HepG2 (cell line): ENCODE data around the gene PRDX5. TPM values are rescaled to one million over a fixed set of nuclear protein-coding genes. Genes with fewer than 3 reads are reported as not detected.

Source experiments
- ATAC-seq: fragments of 200-7000 bp; cut with Tn5 transposase; 3 replicates; pipeline ENCODE4 v1.9.1; 2020; ENCODE audit warnings: mild to moderate bottlenecking, moderate library complexity
- BruUV-seq: library from RNA; stranded (reverse); fragments of 400-500 nt; replicated peaks from 2 replicates; lab custom pipeline; 2021; lab: Mats Ljungman, UMichigan
- CTCF ChIA-PET: fragments of 300-600 bp; formaldehyde crosslinking; extraction: SDS; loops from one replicate; lab custom pipeline; 2021; ENCODE audit warnings: low total read pairs, inconsistent platforms, low intra/inter-chr PET ratio; lab: Yijun Ruan, JAX
- POLR2A ChIA-PET: fragments of 350-600 bp; sonication (Branson Sonifier 250); formaldehyde crosslinking; loops from one replicate; lab custom pipeline; 2020; ENCODE audit warnings: antibody characterized with exemption, inconsistent platforms; lab: Yijun Ruan, JAX
- DNase-seq: peaks from one replicate; pipeline ENCODE4 v3.0.0-alpha.2; 2015; ENCODE audit warnings: low spot score
- FAIRE-seq: peaks from 3 replicates; lab custom pipeline; 2011; peaks lifted over from hg19 to GRCh38; lab: Jason Lieb, UNC
- H2AFZ ChIP-seq: one replicate; pipeline ENCODE4 v1.6.1; 2011; ENCODE audit warnings: low read length, inconsistent platforms
- H3K27ac ChIP-seq: fragments of 300-600 bp; 3 replicates; pipeline ENCODE4 v1.8.0; 2011; ENCODE audit warnings: mixed run types, mild to moderate bottlenecking, mixed read lengths, low read length, inconsistent platforms; ENCODE audit not compliant: insufficient read depth; ENCODE audit errors: extremely low read length
- H3K27me3 ChIP-seq, 2 experiments: fragments of 200-600 bp in 1 of 2; 2 replicates in 1 of 2; 3 replicates in 1 of 2; pipeline versions ENCODE4 v1.6.0 to v1.8.0; 2011; ENCODE audit warnings: low read length in 2 of 2, mild to moderate bottlenecking in 2 of 2, moderate library complexity in 2 of 2, inconsistent platforms in 1 of 2; ENCODE audit not compliant: insufficient read depth in 2 of 2, control insufficient read depth in 1 of 2
- H3K36me3 ChIP-seq, 2 experiments: fragments of 200-600 bp in 1 of 2; replicated peaks in 1 of 2; 2 replicates in 1 of 2; 3 replicates in 1 of 2; pipeline versions ENCODE4 v1.5.1 to v1.8.0; 2011; ENCODE audit warnings: low read length in 2 of 2, inconsistent platforms in 1 of 2; ENCODE audit not compliant: insufficient read depth in 2 of 2, control insufficient read depth in 1 of 2
- H3K4me1 ChIP-seq: 2 replicates; pipeline ENCODE4 v1.5.1; 2012; ENCODE audit warnings: low read length, inconsistent platforms; ENCODE audit not compliant: insufficient read depth
- H3K4me2 ChIP-seq: 2 replicates; pipeline ENCODE4 v1.6.0; 2011; ENCODE audit warnings: low read depth, low read length, inconsistent platforms
- H3K4me3 ChIP-seq, 3 experiments: fragments of 200-600 bp in 1 of 3; sonication (generic), shearing (Covaris generic) in 1 of 3; replicated peaks in 1 of 3; 2 replicates each; pipeline ENCODE4 v1.5.1; 2011 to 2016; ENCODE audit warnings: low read length in 3 of 3, inconsistent platforms in 2 of 3, low read depth in 2 of 3, mild to moderate bottlenecking in 2 of 3, control low read depth in 1 of 3, mixed read lengths in 1 of 3; ENCODE audit not compliant: insufficient read depth in 1 of 3
- H3K79me2 ChIP-seq: one replicate; pipeline ENCODE4 v1.6.1; 2011; ENCODE audit warnings: low read length, inconsistent platforms; ENCODE audit not compliant: insufficient read depth
- H3K9ac ChIP-seq: 2 replicates; pipeline ENCODE4 v1.6.0; 2011; ENCODE audit warnings: mild to moderate bottlenecking, low read depth, low read length, inconsistent platforms; ENCODE audit not compliant: insufficient read depth
- H3K9me3 ChIP-seq: 2 replicates; pipeline ENCODE4 v1.5.1; 2012; ENCODE audit warnings: mild to moderate bottlenecking, low read length
- H4K20me1 ChIP-seq: 2 replicates; pipeline ENCODE4 v1.6.0; 2011; ENCODE audit warnings: inconsistent platforms, mild to moderate bottlenecking, low read length, moderate library complexity; ENCODE audit not compliant: insufficient read depth
- CEBPG ChIP-seq: IDR thresholded peaks from 2 replicates; pipeline ENCODE4 v1.6.1; 2016
- DPF2 ChIP-seq: sonication (generic); formaldehyde crosslinking; IDR thresholded peaks from 2 replicates; pipeline ENCODE4 v1.4.0; 2020; ENCODE audit warnings: mild to moderate bottlenecking, low read depth, missing genetic modification reagents, borderline replicate concordance
- ESRRA ChIP-seq: sonication (generic); formaldehyde crosslinking; IDR thresholded peaks from 2 replicates; pipeline ENCODE4 v1.5.1; 2020; ENCODE audit warnings: mild to moderate bottlenecking, low read depth, missing genetic modification reagents
- KLF11 ChIP-seq: IDR thresholded peaks from 2 replicates; pipeline ENCODE4 v1.6.1; 2016; ENCODE audit warnings: missing compliant biosample characterization
- KMT2A ChIP-seq: sonication (generic); formaldehyde crosslinking; IDR thresholded peaks from 2 replicates; pipeline ENCODE4 v1.4.0; 2020; ENCODE audit warnings: missing genetic modification reagents
- MBD4 ChIP-seq: IDR thresholded peaks from 2 replicates; pipeline ENCODE4 v1.6.1; 2012; ENCODE audit warnings: low read length, inconsistent platforms, borderline replicate concordance
- PAX8 ChIP-seq: sonication (generic); formaldehyde crosslinking; IDR thresholded peaks from 2 replicates; pipeline ENCODE4 v1.8.0; 2022; ENCODE audit warnings: mild to moderate bottlenecking, missing genetic modification reagents, borderline replicate concordance
- PHF5A ChIP-seq: IDR thresholded peaks from one replicate; pipeline ENCODE4 v1.6.1; 2018; ENCODE audit warnings: low read depth, missing genetic modification reagents; ENCODE audit not compliant: unreplicated experiment
- POLR2A ChIP-seq, 2 experiments: IDR thresholded peaks; 2 replicates each; pipeline ENCODE4 v1.6.1; 2011; ENCODE audit warnings: low read depth in 2 of 2, low read length in 2 of 2, mild to moderate bottlenecking in 1 of 2, moderate library complexity in 1 of 2; ENCODE audit not compliant: insufficient read depth in 1 of 2
- SOX5 ChIP-seq: IDR thresholded peaks from 2 replicates; pipeline ENCODE4 v1.6.1; 2016; ENCODE audit warnings: borderline replicate concordance
- ZNF720 ChIP-seq: sonication (generic); formaldehyde crosslinking; IDR thresholded peaks from 2 replicates; pipeline ENCODE4 v1.4.0; 2020; ENCODE audit warnings: missing genetic modification reagents
- WGBS: methylation state at CpG from one replicate; pipeline ENCODE4 v1.1.6; 2017; ENCODE audit warnings: low lambda C conversion rate; 5-methylcytosine and 5-hydroxymethylcytosine counted together
- in situ Hi-C: cut with HindIII; loops from 2 replicates; pipeline ENCODE4 v1.10.0; 2017; ENCODE audit warnings: low pct_unique_long_range_greater_than_20kb; ENCODE audit not compliant: extremely low pct_ligation_motif_present
- intact Hi-C: fragments of 100-400 bp; cut with micrococcal nuclease; formaldehyde crosslinking; loops from one replicate; pipeline ENCODE4 v1.10.0; 2022; ENCODE audit not compliant: unreplicated experiment
- polyA plus RNA-seq, 8 experiments: library from polyadenylated mRNA; depleted of rRNA in 3 of 8; stranded (reverse) in 7 of 8; unstranded in 1 of 8; fragments of >200 nt; fragmentation: Illumina TruSeq in 4 of 8; extraction: Trizol in 4 of 8; gene quantifications; 2 replicates each; pipeline versions ENCODE4 v1.2.1 to v1.2.3, GENCODE V29; 2011 to 2016; ENCODE audit warnings: low read depth in 4 of 8, missing spikeins in 1 of 8, mixed read lengths in 1 of 8; ENCODE audit not compliant: insufficient read depth in 1 of 8
- total RNA-seq, 5 experiments: library from RNA; depleted of rRNA; stranded (reverse); fragments of >200 nt; fragmentation: Illumina TruSeq; extraction: Trizol; gene quantifications; 2 replicates each; pipeline ENCODE4 v1.2.3, GENCODE V29; 2016; ENCODE audit warnings: low read depth in 1 of 5
- TF ChIP-seq, protein P1 (sequence below): fragments of 450-650 bp; IDR thresholded peaks from 2 replicates; pipeline ENCODE4 v1.6.1; 2016
- TF ChIP-seq, protein P2 (sequence below): sonication (generic); formaldehyde crosslinking; IDR thresholded peaks from 2 replicates; pipeline ENCODE4 v1.5.0; 2020; ENCODE audit warnings: missing genetic modification reagents
- TF ChIP-seq, protein P3 (sequence below): sonication (generic); formaldehyde crosslinking; IDR thresholded peaks from 2 replicates; pipeline ENCODE4 v1.4.0; 2020; ENCODE audit warnings: missing genetic modification reagents; ENCODE audit errors: not compliant biosample characterization
- TF ChIP-seq, protein P4 (sequence below): sonication (generic); formaldehyde crosslinking; IDR thresholded peaks from 2 replicates; pipeline ENCODE4 v1.4.0; 2020; ENCODE audit warnings: mild to moderate bottlenecking, low read depth, missing genetic modification reagents

Gene PRDX5
- total and polyA plus RNA-seq, 2 of the 13 experiments (the other 11 are each of a cell fraction or from before 2014, with no cell fraction given) = 215 to 311 TPM

DNA sequence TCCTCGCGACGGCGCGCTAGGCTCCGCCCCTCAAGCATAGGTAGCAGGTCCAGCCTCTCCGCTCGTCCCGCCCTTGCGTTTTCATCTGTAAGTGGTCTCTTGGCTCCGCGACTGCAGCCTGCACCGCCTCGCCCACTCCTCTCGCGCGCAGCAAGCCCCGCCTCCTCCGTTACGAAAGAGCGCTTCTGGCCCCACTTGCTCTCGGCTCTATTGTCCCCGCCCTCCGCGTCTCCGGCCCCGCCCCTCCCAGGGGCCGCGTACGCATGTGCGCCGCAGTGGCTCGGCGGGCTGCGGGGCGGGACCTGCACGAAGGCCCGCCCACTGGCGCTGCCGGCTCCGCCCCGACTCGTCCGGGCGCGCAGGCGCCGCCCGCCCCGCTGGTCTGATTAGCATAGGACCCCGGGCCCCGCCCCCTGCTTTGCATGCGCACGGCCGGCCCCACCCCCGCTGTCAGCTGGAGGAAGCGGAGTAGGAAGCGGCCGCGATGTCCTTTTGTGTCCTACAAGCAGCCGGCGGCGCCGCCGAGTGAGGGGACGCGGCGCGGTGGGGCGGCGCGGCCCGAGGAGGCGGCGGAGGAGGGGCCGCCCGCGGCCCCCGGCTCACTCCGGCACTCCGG, 12.7 kb upstream of the PRDX5 start, which contains the start of gene ESRRA (continued):
- TF ChIP-seq DPF2 (CRISPR knock-in tag) (no peak), ESRRA (CRISPR knock-in tag) (no peak), KMT2A (no peak), SOX5 (peak; percentile 44; the same call in 1 of the 2 replicates), KLF11 (CRISPR knock-in tag) (no peak), ZNF720 (CRISPR knock-in tag) (no peak)
- TF ChIP-seq, protein P1, sequence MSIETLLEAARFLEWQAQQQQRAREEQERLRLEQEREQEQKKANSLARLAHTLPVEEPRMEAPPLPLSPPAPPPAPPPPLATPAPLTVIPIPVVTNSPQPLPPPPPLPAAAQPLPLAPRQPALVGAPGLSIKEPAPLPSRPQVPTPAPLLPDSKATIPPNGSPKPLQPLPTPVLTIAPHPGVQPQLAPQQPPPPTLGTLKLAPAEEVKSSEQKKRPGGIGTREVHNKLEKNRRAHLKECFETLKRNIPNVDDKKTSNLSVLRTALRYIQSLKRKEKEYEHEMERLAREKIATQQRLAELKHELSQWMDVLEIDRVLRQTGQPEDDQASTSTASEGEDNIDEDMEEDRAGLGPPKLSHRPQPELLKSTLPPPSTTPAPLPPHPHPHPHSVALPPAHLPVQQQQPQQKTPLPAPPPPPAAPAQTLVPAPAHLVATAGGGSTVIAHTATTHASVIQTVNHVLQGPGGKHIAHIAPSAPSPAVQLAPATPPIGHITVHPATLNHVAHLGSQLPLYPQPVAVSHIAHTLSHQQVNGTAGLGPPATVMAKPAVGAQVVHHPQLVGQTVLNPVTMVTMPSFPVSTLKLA = 0 out of 2 replicates have a peak, but pooled peaks have one; percentile 7

DNA sequence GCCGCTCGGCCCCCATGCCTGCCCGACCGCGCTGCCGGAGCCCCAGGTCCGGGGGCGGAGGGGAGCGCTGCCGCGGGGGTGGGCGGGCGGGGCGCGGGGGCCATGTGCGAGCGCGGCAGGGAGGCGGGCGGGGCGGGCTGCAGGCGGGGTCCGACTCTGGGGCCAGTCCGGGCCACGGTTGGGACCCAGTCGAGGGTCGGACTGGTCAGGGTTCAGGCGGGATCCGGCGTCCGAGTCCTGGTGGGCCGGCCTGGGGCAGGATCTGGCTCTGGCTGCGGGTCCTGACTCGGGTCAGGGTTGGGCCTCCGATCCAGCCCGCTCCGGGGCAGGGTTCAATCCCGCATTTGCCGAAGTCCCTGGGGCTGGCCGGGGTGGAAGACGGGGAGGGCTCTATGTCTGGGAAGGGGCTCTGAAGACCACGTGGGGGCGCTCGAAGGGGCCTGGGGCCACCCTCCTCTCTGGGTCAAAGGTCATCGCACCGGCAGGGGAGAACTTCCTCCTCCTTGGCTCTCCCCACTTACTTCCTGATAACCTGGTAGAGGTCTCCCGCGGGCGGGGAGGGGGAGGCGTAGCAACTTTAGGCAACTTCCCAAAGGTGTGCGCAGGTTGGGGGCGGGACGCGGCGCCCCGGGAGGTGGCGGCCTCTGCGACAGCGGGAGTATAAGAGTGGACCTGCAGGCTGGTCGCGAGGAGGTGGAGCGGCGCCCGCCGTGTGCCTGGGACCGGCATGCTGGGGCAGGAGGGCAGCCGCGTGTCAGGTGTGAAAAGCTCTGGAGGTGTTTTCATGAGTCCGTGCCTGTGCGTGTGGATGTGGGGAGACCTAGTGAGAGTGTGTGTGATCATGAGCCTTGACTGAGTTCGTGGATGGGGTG, 12.0 kb upstream of the PRDX5 start:
- peak overlapping the region; percentile 82 for H3K27ac ChIP-seq
- H3K79me2 ChIP-seq = peaks cover 15% of the 10 kb centered on the region
- WGBS = 0% methylated on average over 23 of the region's 71 CpGs
- peak; percentile 77 for DNase-seq
- no peaks in the 10 kb centered on the region; a peak in 1 of 5 replicates for H3K27me3 ChIP-seq
- peak overlapping the region; percentile 81 for H3K9ac ChIP-seq
- CTCF ChIA-PET = interaction anchor here (1.2 kb wide), 1 partner anchor 49 kb away, joined by 3 read pairs; no protein-coding TSS in a partner anchor
- POLR2A ChIA-PET = interaction anchor here (1.0 to 5.5 kb wide), 11 partner anchors 11 to 120 kb away, joined by 3 to 103 read pairs (median 10); partner anchors contain the start of genes BAD, GPR137, NUDT22 and PLCB3
- no peak overlapping the region for H2AFZ ChIP-seq
- BruUV-seq = TSS peak; percentile 79
- FAIRE-seq = peak; percentile 70
- no peaks in the 10 kb centered on the region for H3K36me3 ChIP-seq
- peaks cover 66% of the 10 kb centered on the region for H3K4me1 ChIP-seq
- H4K20me1 ChIP-seq = no peaks in the 10 kb centered on the region
- peak; percentile 48 for ATAC-seq
- intact Hi-C loops (loop anchor here (2.0 to 10.0 kb wide), 2 partner anchors 35 to 121 kb away; partner anchors contain the start of gene STIP1), in situ Hi-C loops (no loop called here)
- peak overlapping the region; percentile 66 to 85 (median 68) for H3K4me3 ChIP-seq
- H3K4me2 ChIP-seq = peak overlapping the region; percentile 97
- no peaks in the 10 kb centered on the region for H3K9me3 ChIP-seq
- TF ChIP-seq PHF5A (CRISPR knock-in tag) (peak; percentile 42), CEBPG (CRISPR knock-in tag) (no peak), PAX8 (CRISPR knock-in tag) (no peak), MBD4 (no peak), POLR2A (IDR thresholded peaks at IDR 0.05; ENCODE audit: insufficient read depth in 1 of 2, low read depth in 2 of 2, low read length in 2 of 2) (peak in 1 of 2 experiments; percentile 67; a peak in 2 of 4 replicates)
- TF ChIP-seq, protein P2, sequence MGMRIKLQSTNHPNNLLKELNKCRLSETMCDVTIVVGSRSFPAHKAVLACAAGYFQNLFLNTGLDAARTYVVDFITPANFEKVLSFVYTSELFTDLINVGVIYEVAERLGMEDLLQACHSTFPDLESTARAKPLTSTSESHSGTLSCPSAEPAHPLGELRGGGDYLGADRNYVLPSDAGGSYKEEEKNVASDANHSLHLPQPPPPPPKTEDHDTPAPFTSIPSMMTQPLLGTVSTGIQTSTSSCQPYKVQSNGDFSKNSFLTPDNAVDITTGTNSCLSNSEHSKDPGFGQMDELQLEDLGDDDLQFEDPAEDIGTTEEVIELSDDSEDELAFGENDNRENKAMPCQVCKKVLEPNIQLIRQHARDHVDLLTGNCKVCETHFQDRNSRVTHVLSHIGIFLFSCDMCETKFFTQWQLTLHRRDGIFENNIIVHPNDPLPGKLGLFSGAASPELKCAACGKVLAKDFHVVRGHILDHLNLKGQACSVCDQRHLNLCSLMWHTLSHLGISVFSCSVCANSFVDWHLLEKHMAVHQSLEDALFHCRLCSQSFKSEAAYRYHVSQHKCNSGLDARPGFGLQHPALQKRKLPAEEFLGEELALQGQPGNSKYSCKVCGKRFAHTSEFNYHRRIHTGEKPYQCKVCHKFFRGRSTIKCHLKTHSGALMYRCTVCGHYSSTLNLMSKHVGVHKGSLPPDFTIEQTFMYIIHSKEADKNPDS = no peak
- TF ChIP-seq, protein P3, sequence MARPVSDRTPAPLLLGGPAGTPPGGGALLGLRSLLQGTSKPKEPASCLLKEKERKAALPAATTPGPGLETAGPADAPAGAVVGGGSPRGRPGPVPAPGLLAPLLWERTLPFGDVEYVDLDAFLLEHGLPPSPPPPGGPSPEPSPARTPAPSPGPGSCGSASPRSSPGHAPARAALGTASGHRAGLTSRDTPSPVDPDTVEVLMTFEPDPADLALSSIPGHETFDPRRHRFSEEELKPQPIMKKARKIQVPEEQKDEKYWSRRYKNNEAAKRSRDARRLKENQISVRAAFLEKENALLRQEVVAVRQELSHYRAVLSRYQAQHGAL (CRISPR knock-in tag) = no peak
- TF ChIP-seq, protein P4, sequence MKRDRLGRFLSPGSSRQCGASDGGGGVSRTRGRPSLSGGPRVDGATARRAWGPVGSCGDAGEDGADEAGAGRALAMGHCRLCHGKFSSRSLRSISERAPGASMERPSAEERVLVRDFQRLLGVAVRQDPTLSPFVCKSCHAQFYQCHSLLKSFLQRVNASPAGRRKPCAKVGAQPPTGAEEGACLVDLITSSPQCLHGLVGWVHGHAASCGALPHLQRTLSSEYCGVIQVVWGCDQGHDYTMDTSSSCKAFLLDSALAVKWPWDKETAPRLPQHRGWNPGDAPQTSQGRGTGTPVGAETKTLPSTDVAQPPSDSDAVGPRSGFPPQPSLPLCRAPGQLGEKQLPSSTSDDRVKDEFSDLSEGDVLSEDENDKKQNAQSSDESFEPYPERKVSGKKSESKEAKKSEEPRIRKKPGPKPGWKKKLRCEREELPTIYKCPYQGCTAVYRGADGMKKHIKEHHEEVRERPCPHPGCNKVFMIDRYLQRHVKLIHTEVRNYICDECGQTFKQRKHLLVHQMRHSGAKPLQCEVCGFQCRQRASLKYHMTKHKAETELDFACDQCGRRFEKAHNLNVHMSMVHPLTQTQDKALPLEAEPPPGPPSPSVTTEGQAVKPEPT (CRISPR knock-in tag) = no peak
